ENCODE data around the gene MIA2.
"Not testable (repeated sequence)": the region's sequence is repeated elsewhere in the genome, so short reads cannot be mapped to it uniquely, and the experiment has no call there.

Gene MIA2

GRCh38 chr14:39291701-39292100, 58.0 kb downstream of the MIA2 start:
- POLR2A ChIA-PET (ENCODE audit: low non-redundant PET), result no interaction called here
- CTCF ChIA-PET, result no interaction called here
- TF ChIP-seq CTCF (conservative IDR thresholded peaks at IDR 0.05; ENCODE audit: low read depth), result no peak
- H3K27ac ChIP-seq, result no peak overlapping the region
- DNase-seq (ENCODE audit: low spot score), result no peak

GRCh38 chr14:39293629-39294028, 59.9 kb downstream of the MIA2 start:
- CTCF ChIA-PET, result interaction anchor here (0.6 kb wide), 2 partner anchors 24 to 165 kb away, joined by 3 to 4 read pairs; no protein-coding TSS in a partner anchor
- POLR2A ChIA-PET (ENCODE audit: low non-redundant PET), result no interaction called here
- no peak for TF ChIP-seq CTCF (conservative IDR thresholded peaks at IDR 0.05; ENCODE audit: low read depth)

GRCh38 chr14:39300389-39300788, 66.7 kb downstream of the MIA2 start:
- POLR2A ChIA-PET (ENCODE audit: low non-redundant PET); H3K27ac ChIP-seq; CTCF ChIA-PET; DNase-seq (ENCODE audit: low spot score): not testable (repeated sequence)

More at GRCh38 chr14:39293629-39294028, 59.9 kb downstream of the MIA2 start:
- no peak for DNase-seq (ENCODE audit: low spot score)
- no peak overlapping the region for H3K27ac ChIP-seq

GRCh38 chr14:39302124-39302810, 68.6 kb downstream of the MIA2 start:
- CTCF ChIA-PET, result no interaction called here

GRCh38 chr14:39303115-39303514, 69.4 kb downstream of the MIA2 start:
- DNase-seq (ENCODE audit: low spot score), result no peak
- TF ChIP-seq CTCF (conservative IDR thresholded peaks at IDR 0.05; ENCODE audit: low read depth), result no peak
- POLR2A ChIA-PET (ENCODE audit: low non-redundant PET), result no interaction called here
- CTCF ChIA-PET, result interaction anchor here (0.7 kb wide), 1 partner anchor 255 kb away, joined by 4 read pairs; no protein-coding TSS in a partner anchor
- H3K27ac ChIP-seq, result no peak overlapping the region

More at GRCh38 chr14:39302124-39302810, 68.6 kb downstream of the MIA2 start:
- POLR2A ChIA-PET (ENCODE audit: low non-redundant PET), result no interaction called here
- no peak for DNase-seq (ENCODE audit: low spot score)
- no peak overlapping the region for H3K27ac ChIP-seq
- TF ChIP-seq CTCF (conservative IDR thresholded peaks at IDR 0.05; ENCODE audit: low read depth), result no peak

- CTCF ChIA-PET, result no interaction called here
Observed at GRCh38 chr14:39307815-39308214, 74.1 kb downstream of the MIA2 start.

More at GRCh38 chr14:39307815-39308214, 74.1 kb downstream of the MIA2 start:
- no peak overlapping the region for H3K27ac ChIP-seq
- no peak for DNase-seq (ENCODE audit: low spot score)
- no peak for TF ChIP-seq CTCF (conservative IDR thresholded peaks at IDR 0.05; ENCODE audit: low read depth)
- POLR2A ChIA-PET (ENCODE audit: low non-redundant PET), result no interaction called here

Measured in RWPE1 (cell line).